Type B pancreatic cell (in vitro differentiated cells): ENCODE data around the gene PEAR1. TPM values are rescaled to one million over a fixed set of nuclear protein-coding genes. Genes with fewer than 3 reads are reported as not detected.

ENCODE experiments used
- DNase-seq: peaks from one replicate; pipeline ENCODE4 v3.0.0; 2021; ENCODE audit warnings: mixed read lengths; ENCODE audit not compliant: unreplicated experiment; ENCODE audit errors: extremely low spot score
- H3K27ac Mint-ChIP-seq: 2 replicates; pipeline ENCODE4 v1.8.0; 2021; ENCODE audit warnings: mild to moderate bottlenecking, mixed read lengths
- H3K27me3 Mint-ChIP-seq: 2 replicates; pipeline ENCODE4 v1.8.0; 2021; ENCODE audit warnings: mixed read lengths
- H3K36me3 Mint-ChIP-seq: 2 replicates; pipeline ENCODE4 v1.8.0; 2021; ENCODE audit warnings: mixed read lengths
- H3K4me1 Mint-ChIP-seq: one replicate; pipeline ENCODE4 v1.8.0; 2021; ENCODE audit warnings: mixed read lengths; ENCODE audit not compliant: unreplicated experiment
- H3K4me3 Mint-ChIP-seq: 2 replicates; pipeline ENCODE4 v1.8.0; 2021; ENCODE audit warnings: mild to moderate bottlenecking, mixed read lengths
- H3K9me3 Mint-ChIP-seq: 2 replicates; pipeline ENCODE4 v1.8.0; 2021; ENCODE audit warnings: mixed read lengths
- CTCF ChIP-seq: fragments of 200-600 bp; sonication (generic); conservative IDR thresholded peaks from 2 replicates; pipeline ENCODE4 v1.5.0; 2021; ENCODE audit warnings: antibody characterized with exemption, mild to moderate bottlenecking
- total RNA-seq: library from RNA; stranded (reverse); gene quantifications from 2 replicates; pipeline ENCODE4 v1.2.1, GENCODE V29; 2021; ENCODE audit warnings: low replicate concordance

The PEAR1 gene
- total RNA-seq, 1 donor from 2014 or later: 11.7 TPM

GRCh38 chr1:156879876-156880275, 13.6 kb upstream of the PEAR1 start:
- no peak for TF ChIP-seq CTCF
- Mint-ChIP-seq H3K27me3 (peaks cover 75% of the 10 kb centered on the region), H3K4me1 (peaks cover 18% of the 10 kb centered on the region), H3K4me3 (no peak overlapping the region), H3K9me3 (no peaks in the 10 kb centered on the region), H3K27ac (no peak overlapping the region), H3K36me3 (no peaks in the 10 kb centered on the region)
- DNase-seq: no peak

- H3K36me3 Mint-ChIP-seq: no peaks in the 10 kb centered on the region
- H3K4me1 Mint-ChIP-seq: peaks cover 20% of the 10 kb centered on the region
- no peak overlapping the region for H3K4me3 Mint-ChIP-seq
- H3K9me3 Mint-ChIP-seq: no peaks in the 10 kb centered on the region
- peaks cover 74% of the 10 kb centered on the region for H3K27me3 Mint-ChIP-seq
- H3K27ac Mint-ChIP-seq: no peak overlapping the region
- no peak for TF ChIP-seq CTCF
- DNase-seq: no peak
Measured at GRCh38 chr1:156880473-156880872, 13.0 kb upstream of the PEAR1 start.

GRCh38 chr1:156881101-156881500, 12.4 kb upstream of the PEAR1 start:
- DNase-seq: no peak
- Mint-ChIP-seq H3K27me3 (peaks cover 80% of the 10 kb centered on the region), H3K4me3 (no peak overlapping the region), H3K4me1 (peaks cover 26% of the 10 kb centered on the region), H3K36me3 (no peaks in the 10 kb centered on the region), H3K9me3 (no peaks in the 10 kb centered on the region), H3K27ac (no peak overlapping the region)
- no peak for TF ChIP-seq CTCF

GRCh38 chr1:156881663-156882062, 11.9 kb upstream of the PEAR1 start:
- no peaks in the 10 kb centered on the region for H3K36me3 Mint-ChIP-seq
- H3K9me3 Mint-ChIP-seq: no peaks in the 10 kb centered on the region
- no peak for DNase-seq
- H3K27ac Mint-ChIP-seq: no peak overlapping the region
- peaks cover 32% of the 10 kb centered on the region for H3K4me1 Mint-ChIP-seq
- H3K4me3 Mint-ChIP-seq: no peak overlapping the region
- peaks cover 81% of the 10 kb centered on the region for H3K27me3 Mint-ChIP-seq
- no peak for TF ChIP-seq CTCF

GRCh38 chr1:156882543-156882942, 11.0 kb upstream of the PEAR1 start:
- Mint-ChIP-seq H3K27ac (no peak overlapping the region), H3K27me3 (peaks cover 80% of the 10 kb centered on the region), H3K4me3 (no peak overlapping the region), H3K36me3 (no peaks in the 10 kb centered on the region), H3K9me3 (no peaks in the 10 kb centered on the region), H3K4me1 (peaks cover 36% of the 10 kb centered on the region)
- no peak for TF ChIP-seq CTCF
- no peak for DNase-seq

- Mint-ChIP-seq H3K4me3 (no peak overlapping the region), H3K4me1 (peaks cover 39% of the 10 kb centered on the region), H3K36me3 (no peaks in the 10 kb centered on the region), H3K27ac (peak overlapping the region; percentile 26), H3K27me3 (peaks cover 70% of the 10 kb centered on the region), H3K9me3 (no peaks in the 10 kb centered on the region)
- no peak for DNase-seq
- no peak for TF ChIP-seq CTCF
Measured at GRCh38 chr1:156883919-156884318, 9.6 kb upstream of the PEAR1 start.
